Mesendoderm (in vitro differentiated cells): ENCODE results near the gene DUS2.

Experiments
- DNase-seq: peaks from one replicate; pipeline ENCODE4 v3.0.0; 2013
- H2AK5ac ChIP-seq: 2 replicates; pipeline ENCODE4 v1.6.1; 2013; ENCODE audit warnings: low read length, inconsistent platforms
- H2BK120ac ChIP-seq: 2 replicates; pipeline ENCODE4 v1.6.1; 2013; ENCODE audit warnings: low read depth, mild to moderate bottlenecking, low read length, moderate library complexity, mixed read lengths
- H2BK15ac ChIP-seq: replicated peaks from 2 replicates; pipeline ENCODE4 v1.6.1; 2013; ENCODE audit warnings: low read depth, mild to moderate bottlenecking, moderate library complexity
- H2BK5ac ChIP-seq: 2 replicates; pipeline ENCODE4 v1.6.1; 2013; ENCODE audit warnings: low read length, inconsistent platforms
- H3K18ac ChIP-seq: 2 replicates; pipeline ENCODE4 v1.6.1; 2013; ENCODE audit warnings: mild to moderate bottlenecking, low read length, mixed read lengths
- H3K23ac ChIP-seq: one replicate; pipeline ENCODE4 v1.6.1; 2013; ENCODE audit warnings: low read length
- H3K27ac ChIP-seq: 2 replicates; pipeline ENCODE4 v1.5.1; 2013; ENCODE audit warnings: low read depth, mild to moderate bottlenecking, inconsistent platforms, low read length, moderate library complexity
- H3K27me3 ChIP-seq: 2 replicates; pipeline ENCODE4 v1.6.1; 2013; ENCODE audit warnings: low read length, control low read depth, mild to moderate bottlenecking, inconsistent platforms; ENCODE audit not compliant: insufficient read depth, poor library complexity
- H3K36me3 ChIP-seq: 2 replicates; pipeline ENCODE4 v1.6.1; 2013; ENCODE audit warnings: low read length, inconsistent platforms; ENCODE audit not compliant: control insufficient read depth, insufficient read depth
- H3K4ac ChIP-seq: one replicate; pipeline ENCODE4 v1.6.1; 2013; ENCODE audit warnings: low read depth, mild to moderate bottlenecking, low read length, moderate library complexity
- H3K4me1 ChIP-seq: 2 replicates; pipeline ENCODE4 v1.6.1; 2013; ENCODE audit warnings: low read depth, low read length, inconsistent platforms; ENCODE audit not compliant: control insufficient read depth
- H3K4me2 ChIP-seq: 2 replicates; pipeline ENCODE4 v1.6.1; 2013; ENCODE audit warnings: low read length
- H3K4me3 ChIP-seq: 2 replicates; pipeline ENCODE4 v1.5.1; 2013; ENCODE audit warnings: mild to moderate bottlenecking, low read length
- H3K56ac ChIP-seq: one replicate; pipeline ENCODE4 v1.6.1; 2013; ENCODE audit warnings: low read length
- H3K79me1 ChIP-seq: 2 replicates; pipeline ENCODE4 v1.6.1; 2013; ENCODE audit warnings: low read length, inconsistent platforms
- H3K79me2 ChIP-seq: 2 replicates; pipeline ENCODE4 v1.6.1; 2013; ENCODE audit warnings: mild to moderate bottlenecking, low read length; ENCODE audit not compliant: control insufficient read depth, insufficient read depth
- H3K9ac ChIP-seq: 2 replicates; pipeline ENCODE4 v1.6.1; 2013; ENCODE audit warnings: low read length, inconsistent platforms
- H4K5ac ChIP-seq: one replicate; pipeline ENCODE4 v1.6.1; 2013; ENCODE audit warnings: low read length
- H4K8ac ChIP-seq: one replicate; pipeline ENCODE4 v1.6.1; 2013; ENCODE audit warnings: low read depth, mild to moderate bottlenecking, control low read depth, low read length, moderate library complexity
- WGBS: extraction: QIAGEN DNeasy Blood & Tissue Kit; methylation state at CpG from one replicate; pipeline ENCODE4 v1.1.7; 2013; ENCODE audit warnings: low lambda C conversion rate, missing lambda C conversion rate; ENCODE audit not compliant: insufficient coverage; ENCODE audit errors: extremely low coverage; 5-methylcytosine and 5-hydroxymethylcytosine counted together

The DUS2 gene

DNA sequence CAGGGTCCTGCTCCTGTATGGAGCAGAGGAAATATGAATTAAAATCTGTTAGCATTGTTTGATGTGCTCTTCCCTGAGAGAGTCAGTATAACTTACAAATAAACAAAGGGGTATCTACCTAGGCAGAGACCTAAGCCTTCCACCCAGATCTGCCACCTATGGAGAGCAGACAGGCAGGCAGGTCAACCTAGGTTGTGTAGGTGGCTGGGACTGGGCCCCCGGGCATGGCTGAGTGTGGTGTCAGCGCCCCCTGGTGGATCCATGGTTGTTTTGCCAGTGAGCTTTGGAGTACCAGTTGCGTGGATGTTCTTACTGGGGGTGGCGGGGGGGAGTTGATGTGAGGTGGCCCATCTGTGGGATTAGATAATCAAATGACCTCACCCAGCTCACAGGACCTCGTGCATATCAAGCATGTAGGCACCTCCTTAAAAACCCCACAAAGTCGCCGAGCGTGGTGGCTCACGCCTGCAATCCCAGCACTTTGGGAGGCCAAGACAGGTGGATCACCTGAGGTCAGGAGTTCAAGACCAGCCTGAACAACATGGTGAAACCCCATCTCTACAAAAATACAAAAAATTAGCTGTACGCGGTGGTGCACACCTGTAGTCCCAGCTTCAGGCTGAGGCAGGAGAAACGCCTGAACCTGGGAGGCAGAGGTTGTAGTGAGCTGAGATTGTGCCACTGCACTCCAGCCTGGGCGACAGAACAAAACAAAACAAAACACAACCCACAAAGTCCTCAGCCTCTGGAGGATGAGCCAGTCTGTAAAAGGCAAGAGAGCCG lies 17.6 kb downstream of the DUS2 start:
- WGBS, result no CpG with 5 or more reads among the region's 14 CpGs
- no peaks in the 10 kb centered on the region for H3K4me1 ChIP-seq
- H3K4me3 ChIP-seq, result no peak overlapping the region
- H3K23ac ChIP-seq, result no peak overlapping the region
- H2BK120ac ChIP-seq, result no peak overlapping the region
- no peak overlapping the region for H3K4ac ChIP-seq
- no peak overlapping the region for H3K27ac ChIP-seq
- no peak overlapping the region for H2BK15ac ChIP-seq
- no peak overlapping the region for H2BK5ac ChIP-seq
- H3K9ac ChIP-seq, result no peak overlapping the region
- no peaks in the 10 kb centered on the region for H3K79me2 ChIP-seq
- no peak overlapping the region for H4K5ac ChIP-seq
- no peaks in the 10 kb centered on the region for H3K36me3 ChIP-seq
- no peak overlapping the region for H3K56ac ChIP-seq
- no peak overlapping the region for H3K4me2 ChIP-seq
- DNase-seq, result peak; percentile 90
- no peak overlapping the region for H4K8ac ChIP-seq
- no peak overlapping the region for H3K18ac ChIP-seq
- H3K27me3 ChIP-seq, result no peaks in the 10 kb centered on the region
- H3K79me1 ChIP-seq, result no peaks in the 10 kb centered on the region
- H2AK5ac ChIP-seq, result no peak overlapping the region

DNA sequence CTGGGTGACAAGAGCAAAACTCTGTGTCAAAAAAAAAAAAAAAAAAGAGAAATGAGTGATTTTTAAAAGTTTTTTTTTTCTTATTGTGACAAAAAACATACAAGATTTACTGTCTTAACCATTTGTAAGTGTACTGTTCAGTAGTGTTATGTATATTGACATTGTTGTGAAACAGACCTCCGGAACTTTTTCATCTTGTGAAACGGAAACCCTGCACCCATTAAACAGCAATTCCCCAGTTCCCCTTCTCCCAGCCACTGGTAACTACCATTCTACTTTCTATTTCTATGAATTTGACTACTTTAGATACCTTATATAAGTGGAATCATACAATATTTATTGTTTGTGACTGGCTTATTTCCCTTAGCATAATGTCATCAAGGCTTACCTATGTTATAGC lies 18.7 kb downstream of the DUS2 start:
- Histone ChIP-seq H3K4me2 (no peak overlapping the region), H3K79me1 (no peaks in the 10 kb centered on the region), H3K79me2 (no peaks in the 10 kb centered on the region), H3K4me1 (no peaks in the 10 kb centered on the region), H3K27me3 (no peaks in the 10 kb centered on the region), H3K56ac (no peak overlapping the region), H3K4ac (no peak overlapping the region), H3K27ac (no peak overlapping the region), H4K8ac (no peak overlapping the region), H3K9ac (no peak overlapping the region), H3K36me3 (no peaks in the 10 kb centered on the region), H4K5ac (no peak overlapping the region), H2BK5ac (no peak overlapping the region), H2BK15ac (no peak overlapping the region), H3K18ac (no peak overlapping the region), H3K4me3 (no peak overlapping the region), H3K23ac (no peak overlapping the region), H2BK120ac (no peak overlapping the region), H2AK5ac (no peak overlapping the region)
- DNase-seq, result no peak
- WGBS, result no CpG with 5 or more reads among the region's 2 CpGs

DNA sequence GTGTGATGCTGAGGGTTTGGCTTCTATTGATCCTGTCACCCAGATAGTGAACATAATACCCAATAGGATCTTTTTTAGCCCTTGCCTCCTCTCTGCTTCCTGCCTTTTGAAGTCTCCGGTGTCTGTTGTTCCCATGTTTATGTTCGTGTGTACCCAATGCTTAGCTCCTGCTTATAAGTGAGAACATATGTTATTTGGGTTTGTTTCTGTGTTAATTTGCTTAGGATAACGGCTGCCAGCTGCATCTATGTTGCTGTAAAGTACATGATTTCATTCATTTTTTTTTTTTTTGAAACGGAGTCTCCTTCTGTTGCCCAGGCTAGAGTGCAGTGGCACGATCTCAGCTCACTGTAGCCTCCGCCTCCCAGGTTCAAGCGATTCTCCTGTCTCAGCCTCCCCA lies 23.0 kb downstream of the DUS2 start:
- no peak overlapping the region for H3K9ac ChIP-seq
- H3K79me2 ChIP-seq, result no peaks in the 10 kb centered on the region
- no peak overlapping the region for H3K27ac ChIP-seq
- no peak overlapping the region for H3K4me3 ChIP-seq
- no peak overlapping the region for H2BK15ac ChIP-seq
- H3K79me1 ChIP-seq, result no peaks in the 10 kb centered on the region
- no peak for DNase-seq
- H4K5ac ChIP-seq, result no peak overlapping the region
- H3K27me3 ChIP-seq, result no peaks in the 10 kb centered on the region
- no peak overlapping the region for H3K56ac ChIP-seq
- no peak overlapping the region for H2BK120ac ChIP-seq
- H3K23ac ChIP-seq, result no peak overlapping the region
- no peaks in the 10 kb centered on the region for H3K36me3 ChIP-seq
- H3K4me1 ChIP-seq, result no peaks in the 10 kb centered on the region
- no peak overlapping the region for H2AK5ac ChIP-seq
- H3K18ac ChIP-seq, result no peak overlapping the region
- no peak overlapping the region for H2BK5ac ChIP-seq
- no peak overlapping the region for H3K4me2 ChIP-seq
- WGBS, result no CpG with 5 or more reads among the region's 7 CpGs
- no peak overlapping the region for H3K4ac ChIP-seq
- H4K8ac ChIP-seq, result no peak overlapping the region

DNA sequence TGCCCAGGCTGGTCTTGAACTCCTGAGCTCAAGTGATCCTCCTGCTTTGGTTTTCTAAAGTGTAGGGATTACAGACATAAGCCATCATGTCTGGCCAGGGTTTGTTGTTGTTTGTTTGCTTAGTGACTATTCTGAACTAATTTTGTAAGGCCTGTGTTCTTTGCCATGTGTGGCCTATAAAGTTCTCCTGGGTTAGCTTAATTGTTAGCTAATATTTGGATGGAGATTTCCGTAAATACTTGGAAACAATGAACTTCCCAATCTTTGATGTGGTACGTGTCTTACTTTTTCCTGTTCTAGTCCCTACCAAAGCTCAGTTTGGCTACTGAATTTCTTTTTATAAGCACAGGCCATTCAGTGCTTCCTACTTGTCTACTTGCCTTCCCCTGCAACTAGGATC lies 24.9 kb downstream of the DUS2 start:
- Histone ChIP-seq H2BK15ac (no peak overlapping the region), H3K23ac (no peak overlapping the region), H3K4me2 (no peak overlapping the region), H3K4ac (no peak overlapping the region), H3K18ac (no peak overlapping the region), H3K4me3 (no peak overlapping the region), H2BK120ac (no peak overlapping the region), H3K27me3 (no peaks in the 10 kb centered on the region), H4K8ac (no peak overlapping the region), H3K9ac (no peak overlapping the region), H3K27ac (no peak overlapping the region), H2AK5ac (no peak overlapping the region), H3K79me1 (no peaks in the 10 kb centered on the region), H3K36me3 (no peaks in the 10 kb centered on the region), H3K4me1 (no peaks in the 10 kb centered on the region), H3K79me2 (no peaks in the 10 kb centered on the region), H2BK5ac (no peak overlapping the region), H3K56ac (no peak overlapping the region), H4K5ac (no peak overlapping the region)
- no peak for DNase-seq
- no CpG with 5 or more reads among the region's 2 CpGs for whole genome bisulfite sequencing

DNA sequence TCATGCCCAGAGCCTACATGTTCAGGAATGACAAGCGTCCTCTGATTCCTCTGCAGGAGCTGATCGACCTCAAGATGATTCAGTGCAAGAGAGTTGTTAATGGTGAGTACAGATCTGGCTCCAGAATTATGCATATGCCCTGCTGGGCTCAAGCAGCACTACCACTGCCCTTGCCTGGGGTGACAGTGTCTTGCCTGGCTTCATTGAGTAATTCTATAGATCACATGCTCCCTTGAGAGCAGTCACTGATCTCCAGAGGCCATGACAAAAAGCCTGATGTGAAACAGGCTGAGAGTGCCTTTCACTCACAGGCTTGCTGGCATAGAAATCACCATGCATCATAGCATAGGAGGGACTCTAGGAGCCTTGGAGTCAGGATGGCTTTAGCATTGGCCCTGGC lies 26.4 kb downstream of the DUS2 start:
- no peak overlapping the region for H2BK15ac ChIP-seq
- H2BK120ac ChIP-seq, result no peak overlapping the region
- H3K79me2 ChIP-seq, result no peaks in the 10 kb centered on the region
- no peak overlapping the region for H3K23ac ChIP-seq
- no peak overlapping the region for H2BK5ac ChIP-seq
- H3K79me1 ChIP-seq, result no peaks in the 10 kb centered on the region
- no CpG with 5 or more reads among the region's 2 CpGs for WGBS
- no peak overlapping the region for H3K4ac ChIP-seq
- H4K8ac ChIP-seq, result no peak overlapping the region
- H3K9ac ChIP-seq, result no peak overlapping the region
- no peak overlapping the region for H4K5ac ChIP-seq
- H3K18ac ChIP-seq, result no peak overlapping the region
- H3K36me3 ChIP-seq, result peaks cover 3% of the 10 kb centered on the region
- no peak overlapping the region for H3K56ac ChIP-seq
- H3K4me3 ChIP-seq, result no peak overlapping the region
- H3K4me1 ChIP-seq, result no peaks in the 10 kb centered on the region
- no peak overlapping the region for H3K27ac ChIP-seq
- H2AK5ac ChIP-seq, result no peak overlapping the region
- no peak overlapping the region for H3K4me2 ChIP-seq
- H3K27me3 ChIP-seq, result no peaks in the 10 kb centered on the region
- no peak for DNase-seq

DNA sequence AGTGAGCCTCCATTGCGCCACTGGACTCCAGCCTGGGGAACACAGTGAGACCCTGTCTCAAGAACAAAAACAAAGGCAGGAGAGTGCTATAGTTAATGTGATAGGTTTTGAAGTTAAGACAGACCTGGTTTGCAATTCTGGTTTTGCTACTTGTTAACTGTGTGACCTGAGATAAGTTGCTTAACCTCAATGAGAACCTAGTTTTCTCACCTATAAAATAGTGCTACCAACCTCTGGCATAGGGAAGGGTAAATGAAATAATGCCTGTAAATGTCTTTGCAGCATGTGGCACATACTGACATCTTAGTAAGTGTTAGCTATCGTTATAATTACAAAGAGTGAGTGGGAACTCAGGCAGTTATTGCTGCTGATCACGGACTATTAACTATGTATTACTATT lies 32.3 kb downstream of the DUS2 start:
- Histone ChIP-seq H3K4me3 (no peak overlapping the region), H3K27ac (no peak overlapping the region), H3K56ac (no peak overlapping the region), H3K4ac (no peak overlapping the region), H3K4me2 (no peak overlapping the region), H3K79me1 (no peaks in the 10 kb centered on the region), H2BK15ac (no peak overlapping the region), H2BK120ac (no peak overlapping the region), H3K79me2 (no peaks in the 10 kb centered on the region), H2AK5ac (no peak overlapping the region), H2BK5ac (no peak overlapping the region), H3K23ac (no peak overlapping the region), H3K36me3 (peaks cover 3% of the 10 kb centered on the region), H3K4me1 (no peaks in the 10 kb centered on the region), H4K5ac (no peak overlapping the region), H4K8ac (no peak overlapping the region), H3K27me3 (no peaks in the 10 kb centered on the region), H3K18ac (no peak overlapping the region), H3K9ac (no peak overlapping the region)
- no peak for DNase-seq
- WGBS, result no CpG with 5 or more reads among the region's 3 CpGs
